Neural cell (in vitro differentiated cells): ENCODE data around the gene VPS8. TPM values are rescaled to one million over a fixed set of nuclear protein-coding genes. Genes with fewer than 3 reads are reported as not detected.

ENCODE experiments used
- H2AFZ ChIP-seq: fragments of 200-600, 300-800 bp; sonication (generic), shearing (Covaris generic); 2 replicates; pipeline ENCODE4 v1.6.0; 2014; ENCODE audit warnings: low read depth, mild to moderate bottlenecking, antibody characterized with exemption, low read length, moderate library complexity
- H3F3A ChIP-seq: fragments of 200-600 bp; shearing (Covaris generic); 2 replicates; pipeline ENCODE4 v1.6.1; 2016; ENCODE audit warnings: mild to moderate bottlenecking, moderate library complexity, mixed read lengths, antibody characterized with exemption, low read length; ENCODE audit not compliant: insufficient read depth, poor library complexity, severe bottlenecking
- H3K27ac ChIP-seq: fragments of 200-600, 300-800 bp; sonication (generic), shearing (Covaris generic); 2 replicates; pipeline ENCODE4 v1.5.1; 2014; ENCODE audit warnings: mild to moderate bottlenecking, low read length, moderate library complexity
- H3K27me3 ChIP-seq: fragments of 300-800, 200-600 bp; sonication (generic), shearing (Covaris generic); 2 replicates; pipeline ENCODE4 v1.6.0; 2014; ENCODE audit warnings: mild to moderate bottlenecking, low read depth, low read length, moderate library complexity; ENCODE audit not compliant: insufficient read depth
- H3K36me3 ChIP-seq: fragments of 300-800, 200-600 bp; sonication (generic), shearing (Covaris generic); 2 replicates; pipeline ENCODE4 v1.5.1; 2014; ENCODE audit warnings: mild to moderate bottlenecking, antibody characterized with exemption, low read length, moderate library complexity; ENCODE audit not compliant: insufficient read depth
- H3K4me2 ChIP-seq: fragments of 300-800, 200-600 bp; sonication (generic), shearing (Covaris generic); 2 replicates; pipeline ENCODE4 v1.6.0; 2014; ENCODE audit warnings: mild to moderate bottlenecking, low read length
- H3K4me3 ChIP-seq: fragments of 300-800, 200-600 bp; sonication (generic), shearing (Covaris generic); 2 replicates; pipeline ENCODE4 v1.5.1; 2014; ENCODE audit warnings: mild to moderate bottlenecking, low read length, moderate library complexity
- H3K79me2 ChIP-seq: fragments of 200-600 bp; shearing (Covaris generic); replicated peaks from 2 replicates; pipeline ENCODE4 v1.6.0; 2014; ENCODE audit warnings: mild to moderate bottlenecking, low read length, moderate library complexity; ENCODE audit not compliant: insufficient read depth
- H3K9ac ChIP-seq: fragments of 300-800, 200-600 bp; sonication (generic), shearing (Covaris generic); 2 replicates; pipeline ENCODE4 v1.6.1; 2016; ENCODE audit warnings: mild to moderate bottlenecking, low read length, mixed read lengths
- H3K9me2 ChIP-seq: fragments of 200-600 bp; shearing (Covaris generic); 2 replicates; pipeline ENCODE4 v1.6.1; 2016; ENCODE audit warnings: mild to moderate bottlenecking, low read length, mixed read lengths; ENCODE audit not compliant: insufficient read depth
- H3K9me3 ChIP-seq: fragments of 200-600, 300-800 bp; sonication (generic), shearing (Covaris generic); 2 replicates; pipeline ENCODE4 v1.6.1; 2016; ENCODE audit warnings: mild to moderate bottlenecking, mixed run types, low read length, moderate library complexity, mixed read lengths
- H4K20me1 ChIP-seq: fragments of 200-600 bp; shearing (Covaris generic); 2 replicates; pipeline ENCODE4 v1.6.1; 2016; ENCODE audit warnings: mild to moderate bottlenecking, mixed run types; ENCODE audit not compliant: insufficient read depth
- EZH2 ChIP-seq: fragments of 200-600, 300-800 bp; shearing (Covaris generic), sonication (generic); IDR thresholded peaks from 2 replicates; pipeline ENCODE4 v1.6.1; 2014; ENCODE audit warnings: antibody characterized with exemption, low read length, borderline replicate concordance, mild to moderate bottlenecking; ENCODE audit not compliant: insufficient read depth, poor library complexity, severe bottlenecking
- MXI1 ChIP-seq: fragments of 450-650 bp; conservative IDR thresholded peaks from 2 replicates; pipeline ENCODE4 v1.6.1; 2014; ENCODE audit warnings: antibody characterized with exemption, mild to moderate bottlenecking; ENCODE audit not compliant: poor library complexity, severe bottlenecking
- POLR2AphosphoS5 ChIP-seq: IDR thresholded peaks from 2 replicates; pipeline ENCODE4 v1.6.1; 2012
- RAD21 ChIP-seq: fragments of 450-650 bp; conservative IDR thresholded peaks from 2 replicates; pipeline ENCODE4 v1.6.1; 2014; ENCODE audit warnings: antibody characterized with exemption, mild to moderate bottlenecking, moderate library complexity
- SMC3 ChIP-seq: fragments of 450-650 bp; conservative IDR thresholded peaks from 2 replicates; pipeline ENCODE4 v1.6.1; 2014; ENCODE audit warnings: antibody characterized with exemption, mild to moderate bottlenecking, moderate library complexity; ENCODE audit not compliant: poor library complexity
- TAF1 ChIP-seq: IDR thresholded peaks from 2 replicates; pipeline ENCODE4 v1.6.1; 2012; ENCODE audit warnings: low read depth
- polyA plus RNA-seq: library from polyadenylated mRNA; depleted of rRNA; stranded (reverse); fragments of >200 nt; gene quantifications from 2 replicates; pipeline ENCODE4 v1.2.3, GENCODE V29; 2014
- TF ChIP-seq, protein P1 (sequence below): IDR thresholded peaks from 2 replicates; pipeline ENCODE4 v1.6.1; 2012; ENCODE audit warnings: borderline replicate concordance
- TF ChIP-seq, protein P2 (sequence below): fragments of 450-650 bp; IDR thresholded peaks from 2 replicates; pipeline ENCODE4 v1.5.1; 2014; ENCODE audit warnings: antibody characterized with exemption, mild to moderate bottlenecking, moderate library complexity; ENCODE audit not compliant: poor library complexity, severe bottlenecking

The VPS8 gene
- polyA plus RNA-seq, 1 donor from 2014 or later, result 146 TPM

DNA sequence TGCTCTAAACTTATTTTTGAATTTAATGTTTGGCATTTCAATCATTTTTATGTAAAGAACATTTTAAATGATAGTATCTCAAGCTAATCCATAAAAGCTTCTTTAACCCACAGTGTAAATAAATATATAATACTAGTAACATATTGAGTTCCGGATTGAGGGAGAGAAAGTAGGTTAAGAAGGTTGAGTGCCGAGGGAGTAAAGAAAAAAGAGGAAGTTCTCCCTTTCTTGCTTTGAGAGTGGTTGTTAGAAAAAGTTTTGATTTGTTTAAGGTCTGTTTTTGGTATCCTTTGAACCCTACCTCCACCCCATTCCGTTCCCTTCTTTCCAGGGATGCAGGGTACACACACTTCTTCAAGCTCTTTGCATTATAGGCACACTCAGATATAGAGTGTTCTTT is 130.8 kb downstream of the VPS8 start (continued):
- TF ChIP-seq, protein P1, sequence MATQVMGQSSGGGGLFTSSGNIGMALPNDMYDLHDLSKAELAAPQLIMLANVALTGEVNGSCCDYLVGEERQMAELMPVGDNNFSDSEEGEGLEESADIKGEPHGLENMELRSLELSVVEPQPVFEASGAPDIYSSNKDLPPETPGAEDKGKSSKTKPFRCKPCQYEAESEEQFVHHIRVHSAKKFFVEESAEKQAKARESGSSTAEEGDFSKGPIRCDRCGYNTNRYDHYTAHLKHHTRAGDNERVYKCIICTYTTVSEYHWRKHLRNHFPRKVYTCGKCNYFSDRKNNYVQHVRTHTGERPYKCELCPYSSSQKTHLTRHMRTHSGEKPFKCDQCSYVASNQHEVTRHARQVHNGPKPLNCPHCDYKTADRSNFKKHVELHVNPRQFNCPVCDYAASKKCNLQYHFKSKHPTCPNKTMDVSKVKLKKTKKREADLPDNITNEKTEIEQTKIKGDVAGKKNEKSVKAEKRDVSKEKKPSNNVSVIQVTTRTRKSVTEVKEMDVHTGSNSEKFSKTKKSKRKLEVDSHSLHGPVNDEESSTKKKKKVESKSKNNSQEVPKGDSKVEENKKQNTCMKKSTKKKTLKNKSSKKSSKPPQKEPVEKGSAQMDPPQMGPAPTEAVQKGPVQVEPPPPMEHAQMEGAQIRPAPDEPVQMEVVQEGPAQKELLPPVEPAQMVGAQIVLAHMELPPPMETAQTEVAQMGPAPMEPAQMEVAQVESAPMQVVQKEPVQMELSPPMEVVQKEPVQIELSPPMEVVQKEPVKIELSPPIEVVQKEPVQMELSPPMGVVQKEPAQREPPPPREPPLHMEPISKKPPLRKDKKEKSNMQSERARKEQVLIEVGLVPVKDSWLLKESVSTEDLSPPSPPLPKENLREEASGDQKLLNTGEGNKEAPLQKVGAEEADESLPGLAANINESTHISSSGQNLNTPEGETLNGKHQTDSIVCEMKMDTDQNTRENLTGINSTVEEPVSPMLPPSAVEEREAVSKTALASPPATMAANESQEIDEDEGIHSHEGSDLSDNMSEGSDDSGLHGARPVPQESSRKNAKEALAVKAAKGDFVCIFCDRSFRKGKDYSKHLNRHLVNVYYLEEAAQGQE, result no peak

DNA sequence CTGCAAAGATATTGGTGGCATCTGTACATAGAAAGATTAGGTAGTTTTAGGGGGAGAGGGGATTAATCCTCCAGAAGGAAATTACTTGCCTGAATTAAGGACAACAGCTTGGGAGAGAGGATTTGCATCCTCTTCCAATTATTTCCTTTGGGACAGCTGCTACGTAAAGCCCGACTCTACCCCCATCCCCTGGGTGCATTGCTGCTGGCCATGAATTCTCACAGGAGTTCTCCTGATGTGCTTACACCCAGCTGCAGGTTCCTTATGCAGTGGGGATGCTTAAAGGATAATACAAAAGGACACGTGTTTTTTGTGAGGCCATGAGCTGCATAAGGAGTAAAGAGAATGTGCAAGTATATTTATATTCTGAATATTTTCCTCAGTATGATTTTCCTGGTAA is 132.3 kb downstream of the VPS8 start:
- Histone ChIP-seq H3K4me3 (no peak overlapping the region), H3K27ac (no peak overlapping the region), H3K9me2 (no peaks in the 10 kb centered on the region), H3K9ac (no peak overlapping the region), H3F3A (no peaks in the 10 kb centered on the region), H3K27me3 (no peaks in the 10 kb centered on the region), H3K4me2 (no peak overlapping the region), H3K79me2 (no peaks in the 10 kb centered on the region), H4K20me1 (no peaks in the 10 kb centered on the region), H3K9me3 (no peaks in the 10 kb centered on the region), H3K36me3 (peaks cover 3% of the 10 kb centered on the region), H2AFZ (no peak overlapping the region)
- TF ChIP-seq RAD21 (no peak), EZH2 (no peak), POLR2AphosphoS5 (no peak), MXI1 (no peak), TAF1 (no peak)

DNA sequence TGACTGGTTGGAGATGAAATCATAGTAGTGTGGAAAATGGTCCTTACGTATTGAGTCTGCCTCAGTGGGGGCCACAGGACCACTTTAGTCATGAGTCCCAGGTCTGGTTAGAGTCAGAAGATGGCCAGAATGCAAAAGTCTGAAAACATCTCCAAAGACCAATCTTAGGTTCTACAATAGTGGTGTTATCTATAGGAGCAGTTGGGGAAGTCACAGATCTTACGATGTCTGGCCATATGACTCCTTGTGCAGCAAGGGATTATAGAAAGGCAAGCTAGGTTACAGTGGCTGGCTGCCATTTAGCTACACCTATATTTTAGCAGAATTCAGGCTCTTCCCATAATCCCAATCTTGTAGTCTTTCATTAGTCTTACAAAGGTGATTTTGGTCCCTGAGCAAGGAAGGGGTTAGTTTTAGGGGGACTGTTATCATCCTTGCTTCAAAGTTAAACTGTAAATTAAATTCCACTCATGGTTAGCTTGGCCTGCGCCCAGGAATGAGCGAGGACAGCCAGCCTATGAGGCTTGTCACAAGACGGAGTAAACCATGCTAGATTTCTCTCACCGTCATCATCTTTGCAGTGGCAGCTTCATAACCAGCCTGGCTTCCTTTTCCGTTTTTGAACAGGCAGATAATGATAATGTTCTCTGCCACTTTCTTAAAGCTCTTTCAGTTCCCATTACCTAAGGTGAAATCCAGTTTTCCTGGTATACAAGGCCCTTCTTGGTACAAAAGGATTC is 134.1 kb downstream of the VPS8 start:
- Histone ChIP-seq H3F3A (no peaks in the 10 kb centered on the region), H3K79me2 (no peaks in the 10 kb centered on the region), H3K27ac (no peak overlapping the region), H3K27me3 (no peaks in the 10 kb centered on the region), H4K20me1 (no peaks in the 10 kb centered on the region), H3K9ac (no peak overlapping the region), H3K9me2 (no peaks in the 10 kb centered on the region), H2AFZ (no peak overlapping the region), H3K9me3 (no peaks in the 10 kb centered on the region), H3K36me3 (no peaks in the 10 kb centered on the region), H3K4me3 (no peak overlapping the region), H3K4me2 (no peak overlapping the region)
- no peak for TF ChIP-seq RAD21
- TF ChIP-seq POLR2AphosphoS5, result no peak
- TF ChIP-seq SMC3, result no peak

DNA sequence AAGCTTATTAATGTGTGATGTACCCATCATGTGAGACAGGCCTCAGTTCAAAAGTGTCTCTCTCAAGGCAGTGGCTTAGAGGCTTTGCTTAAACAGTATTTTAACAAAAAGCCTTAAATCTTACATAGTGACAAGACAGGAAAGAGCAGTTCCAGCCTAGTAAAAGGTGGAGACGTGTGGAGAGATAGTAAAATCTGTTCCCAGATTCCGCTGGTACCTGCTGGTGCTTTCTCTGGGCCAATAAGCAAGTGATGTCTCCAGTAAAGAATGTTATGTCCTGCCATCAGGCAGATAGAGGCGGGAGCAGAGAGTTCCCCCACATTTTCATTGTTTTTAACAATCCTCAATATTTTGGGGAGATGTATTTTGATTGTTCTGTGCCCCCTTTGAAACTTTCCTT is 135.0 kb downstream of the VPS8 start:
- no peak overlapping the region for H3K4me3 ChIP-seq
- H3K27me3 ChIP-seq, result no peaks in the 10 kb centered on the region
- H3F3A ChIP-seq, result no peaks in the 10 kb centered on the region
- TF ChIP-seq RAD21, result no peak
- TF ChIP-seq MXI1, result no peak
- TF ChIP-seq POLR2AphosphoS5, result no peak
- no peak for TF ChIP-seq TAF1
- no peak for TF ChIP-seq EZH2
- TF ChIP-seq SMC3, result no peak
- TF ChIP-seq, protein P2, sequence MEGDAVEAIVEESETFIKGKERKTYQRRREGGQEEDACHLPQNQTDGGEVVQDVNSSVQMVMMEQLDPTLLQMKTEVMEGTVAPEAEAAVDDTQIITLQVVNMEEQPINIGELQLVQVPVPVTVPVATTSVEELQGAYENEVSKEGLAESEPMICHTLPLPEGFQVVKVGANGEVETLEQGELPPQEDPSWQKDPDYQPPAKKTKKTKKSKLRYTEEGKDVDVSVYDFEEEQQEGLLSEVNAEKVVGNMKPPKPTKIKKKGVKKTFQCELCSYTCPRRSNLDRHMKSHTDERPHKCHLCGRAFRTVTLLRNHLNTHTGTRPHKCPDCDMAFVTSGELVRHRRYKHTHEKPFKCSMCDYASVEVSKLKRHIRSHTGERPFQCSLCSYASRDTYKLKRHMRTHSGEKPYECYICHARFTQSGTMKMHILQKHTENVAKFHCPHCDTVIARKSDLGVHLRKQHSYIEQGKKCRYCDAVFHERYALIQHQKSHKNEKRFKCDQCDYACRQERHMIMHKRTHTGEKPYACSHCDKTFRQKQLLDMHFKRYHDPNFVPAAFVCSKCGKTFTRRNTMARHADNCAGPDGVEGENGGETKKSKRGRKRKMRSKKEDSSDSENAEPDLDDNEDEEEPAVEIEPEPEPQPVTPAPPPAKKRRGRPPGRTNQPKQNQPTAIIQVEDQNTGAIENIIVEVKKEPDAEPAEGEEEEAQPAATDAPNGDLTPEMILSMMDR, result no peak
- TF ChIP-seq, protein P1, result no peak
- H3K27ac ChIP-seq, result no peak overlapping the region
- H3K9ac ChIP-seq, result no peak overlapping the region
- H3K9me2 ChIP-seq, result no peaks in the 10 kb centered on the region
- H3K4me2 ChIP-seq, result no peak overlapping the region
- no peaks in the 10 kb centered on the region for H3K79me2 ChIP-seq
- H3K36me3 ChIP-seq, result no peaks in the 10 kb centered on the region
- H2AFZ ChIP-seq, result no peak overlapping the region
- no peaks in the 10 kb centered on the region for H3K9me3 ChIP-seq
- no peaks in the 10 kb centered on the region for H4K20me1 ChIP-seq
